Measurements from ENCODE around the gene UBE2QL1.

The UBE2QL1 gene

DNA sequence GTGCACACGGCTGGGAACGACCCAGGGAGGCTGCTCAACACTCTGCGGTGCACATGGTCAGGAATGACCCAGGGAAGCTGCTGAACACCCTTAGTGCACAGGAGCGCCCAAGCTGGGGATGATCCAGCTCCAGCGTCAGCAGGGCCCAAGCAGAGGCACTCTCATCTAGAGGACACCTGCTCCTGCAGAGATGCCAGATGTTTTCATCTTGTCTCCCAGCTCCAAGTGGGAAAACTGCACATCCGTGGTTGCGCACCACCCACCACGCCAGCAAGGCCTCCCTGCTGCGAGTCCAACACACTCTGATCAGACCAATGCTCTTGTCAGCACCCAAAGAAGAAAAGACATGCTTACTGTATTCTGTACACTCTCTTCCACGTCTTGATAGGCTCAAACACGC, 34.1 kb downstream of the UBE2QL1 start:
- H3K4me3 ChIP-seq (ENCODE audit: low read depth, low read length) = no peak overlapping the region
- ChIA-PET CTCF (no interaction called here), POLR2A (no interaction called here)
- H3K36me3 ChIP-seq (ENCODE audit: control insufficient read depth in 2 of 2, insufficient read depth in 1 of 2, low read length in 2 of 2) = no peaks in the 10 kb centered on the region; a peak in 1 of 3 replicates
- H3K4me1 ChIP-seq (ENCODE audit: control insufficient read depth, insufficient read depth, low read length) = peaks cover 2% of the 10 kb centered on the region; the same call in 1 of the 2 replicates
- TF ChIP-seq, protein P1, sequence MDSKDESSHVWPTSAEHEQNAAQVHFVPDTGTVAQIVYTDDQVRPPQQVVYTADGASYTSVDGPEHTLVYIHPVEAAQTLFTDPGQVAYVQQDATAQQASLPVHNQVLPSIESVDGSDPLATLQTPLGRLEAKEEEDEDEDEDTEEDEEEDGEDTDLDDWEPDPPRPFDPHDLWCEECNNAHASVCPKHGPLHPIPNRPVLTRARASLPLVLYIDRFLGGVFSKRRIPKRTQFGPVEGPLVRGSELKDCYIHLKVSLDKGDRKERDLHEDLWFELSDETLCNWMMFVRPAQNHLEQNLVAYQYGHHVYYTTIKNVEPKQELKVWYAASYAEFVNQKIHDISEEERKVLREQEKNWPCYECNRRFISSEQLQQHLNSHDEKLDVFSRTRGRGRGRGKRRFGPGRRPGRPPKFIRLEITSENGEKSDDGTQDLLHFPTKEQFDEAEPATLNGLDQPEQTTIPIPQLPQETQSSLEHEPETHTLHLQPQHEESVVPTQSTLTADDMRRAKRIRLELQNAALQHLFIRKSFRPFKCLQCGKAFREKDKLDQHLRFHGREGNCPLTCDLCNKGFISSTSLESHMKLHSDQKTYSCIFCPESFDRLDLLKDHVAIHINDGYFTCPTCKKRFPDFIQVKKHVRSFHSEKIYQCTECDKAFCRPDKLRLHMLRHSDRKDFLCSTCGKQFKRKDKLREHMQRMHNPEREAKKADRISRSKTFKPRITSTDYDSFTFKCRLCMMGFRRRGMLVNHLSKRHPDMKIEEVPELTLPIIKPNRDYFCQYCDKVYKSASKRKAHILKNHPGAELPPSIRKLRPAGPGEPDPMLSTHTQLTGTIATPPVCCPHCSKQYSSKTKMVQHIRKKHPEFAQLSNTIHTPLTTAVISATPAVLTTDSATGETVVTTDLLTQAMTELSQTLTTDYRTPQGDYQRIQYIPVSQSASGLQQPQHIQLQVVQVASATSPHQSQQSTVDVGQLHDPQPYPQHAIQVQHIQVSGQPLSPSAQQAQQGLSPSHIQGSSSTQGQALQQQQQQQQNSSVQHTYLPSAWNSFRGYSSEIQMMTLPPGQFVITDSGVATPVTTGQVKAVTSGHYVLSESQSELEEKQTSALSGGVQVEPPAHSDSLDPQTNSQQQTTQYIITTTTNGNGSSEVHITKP (tag by site-specific recombination; IDR thresholded peaks at IDR 0.05) = no peak
- no peak for TF ChIP-seq ZBTB21 (tag by site-specific recombination; IDR thresholded peaks at IDR 0.05)
- TF ChIP-seq, protein P2, sequence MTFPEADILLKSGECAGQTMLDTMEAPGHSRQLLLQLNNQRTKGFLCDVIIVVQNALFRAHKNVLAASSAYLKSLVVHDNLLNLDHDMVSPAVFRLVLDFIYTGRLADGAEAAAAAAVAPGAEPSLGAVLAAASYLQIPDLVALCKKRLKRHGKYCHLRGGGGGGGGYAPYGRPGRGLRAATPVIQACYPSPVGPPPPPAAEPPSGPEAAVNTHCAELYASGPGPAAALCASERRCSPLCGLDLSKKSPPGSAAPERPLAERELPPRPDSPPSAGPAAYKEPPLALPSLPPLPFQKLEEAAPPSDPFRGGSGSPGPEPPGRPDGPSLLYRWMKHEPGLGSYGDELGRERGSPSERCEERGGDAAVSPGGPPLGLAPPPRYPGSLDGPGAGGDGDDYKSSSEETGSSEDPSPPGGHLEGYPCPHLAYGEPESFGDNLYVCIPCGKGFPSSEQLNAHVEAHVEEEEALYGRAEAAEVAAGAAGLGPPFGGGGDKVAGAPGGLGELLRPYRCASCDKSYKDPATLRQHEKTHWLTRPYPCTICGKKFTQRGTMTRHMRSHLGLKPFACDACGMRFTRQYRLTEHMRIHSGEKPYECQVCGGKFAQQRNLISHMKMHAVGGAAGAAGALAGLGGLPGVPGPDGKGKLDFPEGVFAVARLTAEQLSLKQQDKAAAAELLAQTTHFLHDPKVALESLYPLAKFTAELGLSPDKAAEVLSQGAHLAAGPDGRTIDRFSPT (tag by site-specific recombination; IDR thresholded peaks at IDR 0.05) = no peak
- TF ChIP-seq, protein P3, sequence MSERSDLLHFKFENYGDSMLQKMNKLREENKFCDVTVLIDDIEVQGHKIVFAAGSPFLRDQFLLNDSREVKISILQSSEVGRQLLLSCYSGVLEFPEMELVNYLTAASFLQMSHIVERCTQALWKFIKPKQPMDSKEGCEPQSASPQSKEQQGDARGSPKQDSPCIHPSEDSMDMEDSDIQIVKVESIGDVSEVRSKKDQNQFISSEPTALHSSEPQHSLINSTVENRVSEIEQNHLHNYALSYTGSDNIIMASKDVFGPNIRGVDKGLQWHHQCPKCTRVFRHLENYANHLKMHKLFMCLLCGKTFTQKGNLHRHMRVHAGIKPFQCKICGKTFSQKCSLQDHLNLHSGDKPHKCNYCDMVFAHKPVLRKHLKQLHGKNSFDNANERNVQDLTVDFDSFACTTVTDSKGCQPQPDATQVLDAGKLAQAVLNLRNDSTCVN (tag by site-specific recombination; optimal IDR thresholded peaks at IDR 0.05) = no peak
- TF ChIP-seq ZNF660 (tag by site-specific recombination; IDR thresholded peaks at IDR 0.05) = no peak
- no peak for TF ChIP-seq ZNF211 (tag by site-specific recombination; IDR thresholded peaks at IDR 0.05; ENCODE audit: low read depth)
- no peak for TF ChIP-seq ZNF677 (tag by site-specific recombination; IDR thresholded peaks at IDR 0.05)
- no peaks in the 10 kb centered on the region for H3K9me3 ChIP-seq (ENCODE audit: control insufficient read depth, insufficient read depth, low read depth, low read length)
- H3K27ac ChIP-seq (ENCODE audit: extremely low read depth, low read depth, low read length) = no peak overlapping the region

DNA sequence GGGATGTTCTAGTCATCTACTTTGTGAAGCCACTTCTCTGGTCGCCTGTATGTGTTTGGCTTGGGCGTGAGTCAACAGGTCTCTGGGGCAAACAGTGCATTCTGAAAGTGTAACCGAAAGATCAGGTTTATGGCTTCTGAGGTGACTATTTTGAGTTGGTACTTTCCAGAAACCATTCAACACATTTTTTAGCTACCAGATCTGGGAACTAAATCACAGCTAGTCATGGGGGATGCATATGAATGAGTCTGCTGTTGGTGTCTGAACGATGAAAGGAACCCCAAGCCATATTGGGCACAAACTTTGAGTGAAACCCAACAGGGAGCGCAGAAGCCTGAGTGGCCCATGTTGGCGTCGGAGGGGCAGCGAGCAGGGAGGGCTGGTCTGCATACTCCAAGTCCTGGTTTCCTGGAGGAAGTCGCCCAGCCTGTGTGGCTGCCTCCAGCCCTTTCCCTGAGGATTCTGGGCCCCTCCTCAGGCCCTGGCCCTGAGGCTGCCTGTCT, 35.3 kb downstream of the UBE2QL1 start:
- Histone ChIP-seq H3K4me3 (ENCODE audit: low read depth, low read length) (no peak overlapping the region), H3K27ac (ENCODE audit: extremely low read depth, low read depth, low read length) (no peak overlapping the region), H3K9me3 (ENCODE audit: control insufficient read depth, insufficient read depth, low read depth, low read length) (no peaks in the 10 kb centered on the region), H3K4me1 (ENCODE audit: control insufficient read depth, insufficient read depth, low read length) (peaks cover 4% of the 10 kb centered on the region), H3K36me3 (ENCODE audit: control insufficient read depth in 2 of 2, insufficient read depth in 1 of 2, low read length in 2 of 2) (no peaks in the 10 kb centered on the region; a peak in 1 of 3 replicates)
- CTCF ChIA-PET = no interaction called here
- TF ChIP-seq, protein P4, sequence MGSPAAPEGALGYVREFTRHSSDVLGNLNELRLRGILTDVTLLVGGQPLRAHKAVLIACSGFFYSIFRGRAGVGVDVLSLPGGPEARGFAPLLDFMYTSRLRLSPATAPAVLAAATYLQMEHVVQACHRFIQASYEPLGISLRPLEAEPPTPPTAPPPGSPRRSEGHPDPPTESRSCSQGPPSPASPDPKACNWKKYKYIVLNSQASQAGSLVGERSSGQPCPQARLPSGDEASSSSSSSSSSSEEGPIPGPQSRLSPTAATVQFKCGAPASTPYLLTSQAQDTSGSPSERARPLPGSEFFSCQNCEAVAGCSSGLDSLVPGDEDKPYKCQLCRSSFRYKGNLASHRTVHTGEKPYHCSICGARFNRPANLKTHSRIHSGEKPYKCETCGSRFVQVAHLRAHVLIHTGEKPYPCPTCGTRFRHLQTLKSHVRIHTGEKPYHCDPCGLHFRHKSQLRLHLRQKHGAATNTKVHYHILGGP (tag by site-specific recombination; IDR thresholded peaks at IDR 0.05) = no peak
- TF ChIP-seq ZNF292 (tag by site-specific recombination; IDR thresholded peaks at IDR 0.05; ENCODE audit: borderline replicate concordance, low read depth) (no peak), ZNF335 (tag by site-specific recombination; conservative IDR thresholded peaks at IDR 0.05) (no peak), ZNF169 (tag by site-specific recombination; IDR thresholded peaks at IDR 0.05) (no peak), ZNF37A (tag by site-specific recombination; IDR thresholded peaks at IDR 0.05) (no peak), ZNF175 (tag by site-specific recombination; IDR thresholded peaks at IDR 0.05) (no peak)
- POLR2A ChIA-PET = no interaction called here

DNA sequence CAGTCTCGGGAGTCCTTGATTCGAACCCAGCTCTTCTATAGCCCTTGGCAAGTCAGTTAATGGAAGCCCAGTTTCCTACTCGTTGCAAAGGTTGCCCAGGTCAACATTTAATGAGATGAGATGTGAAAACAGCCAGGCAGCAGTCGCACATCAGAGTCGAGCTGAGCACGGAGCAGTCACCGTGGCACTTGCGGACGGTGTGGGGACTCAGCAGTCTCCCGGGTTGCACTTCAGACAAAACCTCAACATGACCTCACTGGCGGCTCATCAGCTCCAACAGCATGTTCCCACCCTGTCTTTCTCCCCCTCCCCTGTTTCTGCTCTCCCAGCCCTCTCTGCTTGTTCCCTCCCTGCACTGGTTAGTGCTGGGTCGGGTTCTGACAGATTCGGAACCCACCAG, 35.8 kb downstream of the UBE2QL1 start:
- CTCF ChIA-PET = interaction anchor here (0.6 kb wide), 1 partner anchor 290 kb away, joined by 3 read pairs; no protein-coding TSS in a partner anchor
- TF ChIP-seq, protein P5, sequence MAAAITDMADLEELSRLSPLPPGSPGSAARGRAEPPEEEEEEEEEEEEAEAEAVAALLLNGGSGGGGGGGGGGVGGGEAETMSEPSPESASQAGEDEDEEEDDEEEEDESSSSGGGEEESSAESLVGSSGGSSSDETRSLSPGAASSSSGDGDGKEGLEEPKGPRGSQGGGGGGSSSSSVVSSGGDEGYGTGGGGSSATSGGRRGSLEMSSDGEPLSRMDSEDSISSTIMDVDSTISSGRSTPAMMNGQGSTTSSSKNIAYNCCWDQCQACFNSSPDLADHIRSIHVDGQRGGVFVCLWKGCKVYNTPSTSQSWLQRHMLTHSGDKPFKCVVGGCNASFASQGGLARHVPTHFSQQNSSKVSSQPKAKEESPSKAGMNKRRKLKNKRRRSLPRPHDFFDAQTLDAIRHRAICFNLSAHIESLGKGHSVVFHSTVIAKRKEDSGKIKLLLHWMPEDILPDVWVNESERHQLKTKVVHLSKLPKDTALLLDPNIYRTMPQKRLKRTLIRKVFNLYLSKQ (tag by site-specific recombination; IDR thresholded peaks at IDR 0.05; ENCODE audit: borderline replicate concordance) = no peak
- no peak for TF ChIP-seq ZNF324 (tag by site-specific recombination; IDR thresholded peaks at IDR 0.05)
- no peak for TF ChIP-seq ZNF843 (tag by site-specific recombination; IDR thresholded peaks at IDR 0.05)
- no peak overlapping the region for H3K4me3 ChIP-seq (ENCODE audit: low read depth, low read length)

More for the DNA sequence above, 35.8 kb downstream of the UBE2QL1 start:
- Histone ChIP-seq H3K36me3 (ENCODE audit: control insufficient read depth in 2 of 2, insufficient read depth in 1 of 2, low read length in 2 of 2) (no peaks in the 10 kb centered on the region; a peak in 1 of 3 replicates), H3K9me3 (ENCODE audit: control insufficient read depth, insufficient read depth, low read depth, low read length) (no peaks in the 10 kb centered on the region), H3K27ac (ENCODE audit: extremely low read depth, low read depth, low read length) (no peak overlapping the region), H3K4me1 (ENCODE audit: control insufficient read depth, insufficient read depth, low read length) (peaks cover 4% of the 10 kb centered on the region)
- POLR2A ChIA-PET = no interaction called here

Data from HEK293 (cell line).